A549 treated with dexamethasone at 1 μM for 4 hours (cell line): ENCODE measurements around the gene ANAPC15. TPM values are rescaled to one million over a fixed set of nuclear protein-coding genes. Genes with fewer than 3 reads are reported as not detected.

Experiments used
- total RNA-seq: library from RNA; stranded (reverse); fragments of 200-300 nt; extraction: Qiagen RNA extraction; gene quantifications from 5 replicates; pipeline ENCODE4 v1.2.3, GENCODE V29; 2022

Gene ANAPC15
- 77.2 to 87.7 TPM (median 81.2 TPM) in 5 replicates for total RNA-seq

DNA sequence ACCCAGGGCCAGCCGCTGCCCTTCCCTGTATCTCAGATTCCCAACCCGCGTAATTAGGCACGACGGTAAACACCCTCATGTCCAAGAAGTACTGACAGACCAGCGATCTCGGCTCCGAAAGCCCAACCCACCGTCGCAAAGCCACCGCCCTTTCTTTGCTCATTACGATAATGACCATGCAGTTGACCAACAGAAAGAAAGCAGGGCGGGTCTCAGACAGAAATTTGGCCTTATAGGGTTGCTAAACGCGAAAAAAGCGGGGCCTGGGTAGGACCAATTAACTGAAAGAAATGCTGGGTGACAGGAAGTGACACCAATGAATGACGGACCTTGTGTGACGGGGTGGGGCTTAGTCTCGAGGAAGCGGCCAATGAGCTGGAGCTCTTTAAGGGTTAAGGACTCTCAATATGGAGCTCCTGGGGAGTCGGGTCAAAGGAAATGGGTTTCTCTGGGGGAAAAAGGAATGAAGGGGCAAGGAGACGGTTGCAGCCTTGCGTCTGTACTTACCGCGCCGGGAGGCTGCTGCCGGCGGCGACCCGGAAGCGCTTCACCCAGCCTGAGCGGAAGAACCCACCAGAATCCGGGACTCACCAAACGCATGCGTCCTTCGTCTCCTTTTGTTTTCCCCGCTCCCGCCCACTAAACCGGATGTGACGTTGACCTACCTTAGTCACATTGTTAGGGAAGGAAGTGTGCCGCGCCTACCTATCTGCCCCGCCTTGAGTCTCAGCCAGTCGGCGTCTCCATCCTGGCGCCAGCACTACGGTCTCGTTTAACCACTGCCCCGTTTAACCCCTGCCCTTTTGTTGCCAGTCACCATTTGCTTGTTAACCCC, at the start of gene ANAPC15:
TSS of gene ANAPC15 (minus strand) at position 553 of the 835 bp plus-strand sequence. CDS start 1,419 bp downstream, outside the sequence.

DNA sequence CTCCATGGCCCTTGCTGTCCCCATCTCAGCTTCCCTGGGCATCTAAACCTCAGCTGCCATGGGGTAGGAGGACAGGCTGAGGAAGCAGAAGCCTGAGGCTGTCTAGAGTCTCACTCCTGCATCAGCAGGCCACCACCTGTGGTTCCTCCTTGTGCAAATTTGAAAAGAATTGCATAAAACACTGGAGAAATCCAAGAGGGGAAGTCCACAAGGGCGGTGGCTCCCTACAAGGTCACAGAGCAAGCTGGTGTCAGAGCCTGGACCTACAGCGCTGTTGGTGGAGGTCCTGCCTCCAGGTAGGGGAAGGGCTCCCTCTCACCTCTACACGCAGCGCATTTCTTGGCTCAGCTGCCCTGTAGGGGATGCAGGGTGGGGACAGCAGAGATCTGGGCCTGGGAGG, 23.0 kb upstream of the ANAPC15 start, which contains the start of gene FOLR3:
TSS of gene FOLR3 (plus strand) at position 253 of the 400 bp plus-strand sequence. CDS start 228 bp downstream, outside the sequence.

DNA sequence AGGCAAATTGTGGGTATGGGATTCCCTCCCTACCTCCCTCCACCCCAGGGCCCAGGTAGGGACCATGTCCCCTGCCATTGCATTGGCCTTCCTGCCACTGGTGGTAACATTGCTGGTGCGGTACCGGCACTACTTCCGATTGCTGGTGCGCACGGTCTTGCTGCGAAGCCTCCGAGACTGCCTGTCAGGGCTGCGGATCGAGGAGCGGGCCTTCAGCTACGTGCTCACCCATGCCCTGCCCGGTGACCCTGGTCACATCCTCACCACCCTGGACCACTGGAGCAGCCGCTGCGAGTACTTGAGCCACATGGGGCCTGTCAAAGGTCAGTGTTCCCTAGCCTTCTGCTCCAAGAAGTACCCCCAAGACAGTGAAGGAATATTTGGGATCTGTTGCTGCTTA, 6.6 kb downstream of the ANAPC15 start, which contains the start of gene TOMT:
TSS of gene TOMT (plus strand) at position 37 of the 400 bp plus-strand sequence. CDS start at position 65, 28 bp downstream.

DNA sequence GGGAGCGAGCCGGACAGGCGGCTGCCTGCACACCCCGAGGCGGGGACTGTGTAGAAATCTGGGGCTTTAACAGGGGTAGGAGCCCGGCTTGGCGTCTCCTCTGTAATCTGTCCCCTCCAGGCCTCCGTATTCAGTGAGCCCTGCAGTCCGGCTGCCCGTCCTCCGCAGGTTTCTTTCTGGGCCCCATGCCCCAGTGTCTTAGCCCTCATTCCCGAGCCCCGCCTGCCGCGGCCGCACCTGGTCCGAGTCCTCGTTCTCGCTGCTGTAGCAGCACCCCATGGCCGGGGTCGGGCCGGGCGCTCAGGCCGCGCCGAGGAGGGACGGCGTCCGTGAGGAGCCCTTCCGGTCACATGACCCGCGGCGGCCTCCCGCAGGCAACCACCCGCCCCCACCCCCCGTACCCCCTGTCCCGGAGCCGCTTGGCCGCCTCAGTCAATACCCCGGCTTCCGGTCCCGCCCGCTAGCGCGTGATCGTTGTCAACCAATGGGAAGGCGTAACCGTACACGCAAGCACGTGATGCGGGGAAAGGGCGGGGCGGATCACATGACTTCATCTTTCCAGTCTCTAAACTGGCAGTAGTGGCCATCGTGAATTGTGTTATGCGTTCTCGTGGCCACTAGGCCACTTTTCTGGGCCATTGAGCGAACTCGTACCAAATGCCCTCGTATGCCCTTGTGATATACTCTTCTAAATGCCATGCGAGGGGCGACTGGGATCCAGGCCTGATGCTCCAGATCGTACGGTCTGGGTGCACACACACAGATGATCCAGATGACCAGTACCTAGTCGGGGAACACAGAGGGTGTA, 9.3 kb downstream of the ANAPC15 start, which contains the start of gene LAMTOR1:
TSS of gene LAMTOR1 (minus strand) at position 352 of the 808 bp plus-strand sequence. CDS start at position 279, 73 bp downstream.

DNA sequence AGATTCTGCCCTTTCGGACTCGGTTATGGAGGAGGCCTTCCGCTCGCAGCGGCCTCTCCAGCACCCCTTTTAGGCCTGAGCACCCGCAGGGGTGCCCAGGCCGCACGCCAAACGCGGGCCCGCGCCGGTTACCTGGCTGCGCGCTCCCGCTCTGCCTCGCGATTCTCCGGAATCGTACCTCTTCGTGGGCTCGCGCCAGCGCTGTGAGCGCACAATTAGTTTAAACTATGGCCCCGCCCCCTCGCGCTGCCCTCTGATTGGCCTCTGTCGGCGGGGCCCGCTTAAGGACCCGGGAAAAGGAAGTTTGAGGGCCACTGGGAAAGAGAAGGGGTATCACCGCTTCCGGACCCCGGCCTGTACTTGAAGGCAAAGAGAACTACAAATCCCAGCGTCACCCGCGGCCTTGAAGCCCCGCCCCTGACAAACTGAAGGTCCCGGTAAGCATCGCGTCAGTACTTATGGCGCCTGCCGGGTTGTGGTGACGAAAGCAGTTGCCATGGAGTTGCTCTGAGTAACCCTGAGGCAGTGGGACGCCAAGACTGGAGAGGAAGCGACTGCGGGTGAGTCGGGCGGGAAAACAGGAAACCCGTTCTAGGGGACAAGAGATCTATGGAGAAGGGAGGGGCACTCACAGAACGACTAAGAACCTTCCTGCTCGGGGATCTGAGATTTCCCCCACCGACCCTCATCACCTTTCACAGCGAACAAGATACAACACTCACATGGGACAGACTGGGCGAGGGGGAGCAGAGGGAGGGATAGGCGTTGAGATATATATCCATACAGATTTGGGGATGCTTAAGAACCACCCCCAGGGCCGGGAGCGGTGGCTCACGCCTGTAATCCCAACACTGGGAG, 31.9 kb downstream of the ANAPC15 start, which contains the start of the genes LRRC51 and NUMA1:
TSS of gene LRRC51 (plus strand) at position 525 of the 858 bp plus-strand sequence. CDS start 8,234 bp downstream, outside the sequence.
TSS of gene NUMA1 (minus strand) at position 217 of the 858 bp plus-strand sequence. CDS start 44,599 bp downstream, outside the sequence.

Other genes starting within 250 kb of the ANAPC15 start
- not detected in 5 replicates for gene DEFB131B, start 234.2 kb downstream of the ANAPC15 start, total RNA-seq
- gene XNDC1N, start 184.1 kb downstream of the ANAPC15 start, total RNA-seq = 2.5 to 4.3 TPM (median 3.2 TPM) in 5 replicates
- gene RNF121, start 183.6 kb downstream of the ANAPC15 start, total RNA-seq = 40.8 to 44.4 TPM (median 43.2 TPM) in 5 replicates
- gene IL18BP, start 113.8 kb downstream of the ANAPC15 start, total RNA-seq = 1.6 to 3.3 TPM (median 3.1 TPM) in 5 replicates
- 46.9 to 74.6 TPM (median 69.5 TPM) in 5 replicates for gene NUMA1, start 32.2 kb downstream of the ANAPC15 start, total RNA-seq
- gene LRRC51, start 31.8 kb downstream of the ANAPC15 start, total RNA-seq = 6.9 to 8.4 TPM (median 8.0 TPM) in 5 replicates
- 129 to 146 TPM (median 136 TPM) in 5 replicates for gene LAMTOR1, start 9.4 kb downstream of the ANAPC15 start, total RNA-seq
- gene TOMT, start 6.8 kb downstream of the ANAPC15 start, total RNA-seq = not detected in 5 replicates
- gene FOLR3, start 23.0 kb upstream of the ANAPC15 start, total RNA-seq = 0.18 TPM in 1 of 5 replicates, not detected in the others
- gene FOLR1, start 79.4 kb upstream of the ANAPC15 start, total RNA-seq = 0.24 TPM in 1 of 5 replicates, not detected in the others
- gene FOLR2, start 104.1 kb upstream of the ANAPC15 start, total RNA-seq = not detected in 5 replicates
- 39.2 to 83.3 TPM (median 68.9 TPM) in 5 replicates for gene INPPL1, start 112.1 kb upstream of the ANAPC15 start, total RNA-seq
- not detected in 5 replicates for gene PHOX2A, start 131.5 kb upstream of the ANAPC15 start, total RNA-seq